HepG2 (cell line): ENCODE results near the gene ZNF540. TPM values are rescaled to one million over a fixed set of nuclear protein-coding genes. Genes with fewer than 3 reads are reported as not detected.
A peak's percentile ranks its signal among the peaks of the same experiment; 100 is the strongest.

ENCODE experiments used
- ARNTL ChIP-seq: sonication (generic); formaldehyde crosslinking; IDR thresholded peaks from 2 replicates; pipeline ENCODE4 v1.4.0; 2020; ENCODE audit warnings: mild to moderate bottlenecking, missing genetic modification reagents
- DNMT1 ChIP-seq: sonication (generic); formaldehyde crosslinking; IDR thresholded peaks from 2 replicates; pipeline ENCODE4 v1.5.1; 2020; ENCODE audit warnings: mild to moderate bottlenecking, missing genetic modification reagents
- EHMT2 ChIP-seq: fragments of 200-600 bp; sonication (generic); IDR thresholded peaks from 2 replicates; pipeline ENCODE4 v1.7.0; 2017; ENCODE audit warnings: antibody characterized with exemption, low read depth, low read length, borderline replicate concordance
- ETV6 ChIP-seq: sonication (generic); formaldehyde crosslinking; conservative IDR thresholded peaks from 2 replicates; pipeline ENCODE4 v1.4.0; 2020; ENCODE audit warnings: missing genetic modification reagents
- FOXA1 ChIP-seq, 2 experiments: fragments of 450-650 bp in 1 of 2; sonication (generic) in 1 of 2; formaldehyde crosslinking in 1 of 2; IDR thresholded peaks; 2 replicates each; pipeline versions ENCODE4 v1.4.0 to v1.6.1; 2016 to 2020; ENCODE audit warnings: missing genetic modification reagents in 1 of 2
- FUBP1 ChIP-seq: sonication (generic); formaldehyde crosslinking; IDR thresholded peaks from 2 replicates; pipeline ENCODE4 v1.5.1; 2020; ENCODE audit warnings: missing genetic modification reagents, mild to moderate bottlenecking, borderline replicate concordance
- GMEB1 ChIP-seq: sonication (generic); formaldehyde crosslinking; IDR thresholded peaks from 2 replicates; pipeline ENCODE4 v1.5.1; 2020; ENCODE audit warnings: missing genetic modification reagents, mild to moderate bottlenecking, borderline replicate concordance
- HCFC1 ChIP-seq: fragments of 150-350 bp; IDR thresholded peaks from 2 replicates; pipeline ENCODE4 v1.6.1; 2014; ENCODE audit warnings: low read depth, low read length
- HDAC1 ChIP-seq: sonication (generic); formaldehyde crosslinking; IDR thresholded peaks from 2 replicates; pipeline ENCODE4 v1.5.1; 2020; ENCODE audit warnings: mild to moderate bottlenecking, missing genetic modification reagents
- HOXD1 ChIP-seq: sonication (generic); formaldehyde crosslinking; IDR thresholded peaks from 2 replicates; pipeline ENCODE4 v1.5.0; 2020; ENCODE audit warnings: missing genetic modification reagents
- IRX3 ChIP-seq: sonication (generic); formaldehyde crosslinking; IDR thresholded peaks from 2 replicates; pipeline ENCODE4 v1.8.1; 2023; ENCODE audit warnings: mild to moderate bottlenecking, low read depth, missing genetic modification reagents, borderline replicate concordance
- NONO ChIP-seq, 2 experiments: fragments of 450-650 bp in 1 of 2; sonication (generic) in 1 of 2; formaldehyde crosslinking in 1 of 2; IDR thresholded peaks in 1 of 2; conservative IDR thresholded peaks in 1 of 2; 2 replicates each; pipeline versions ENCODE4 v1.6.1 to v1.8.0; 2017 to 2022; ENCODE audit warnings: mild to moderate bottlenecking in 1 of 2, missing genetic modification reagents in 1 of 2, moderate library complexity in 1 of 2
- PHF21A ChIP-seq: sonication (generic); formaldehyde crosslinking; IDR thresholded peaks from 2 replicates; pipeline ENCODE4 v1.5.0; 2020; ENCODE audit warnings: mild to moderate bottlenecking, missing genetic modification reagents
- POLR2G ChIP-seq: fragments of 200-400 bp; formaldehyde crosslinking; IDR thresholded peaks from 2 replicates; pipeline ENCODE4 v1.6.1; 2018; ENCODE audit warnings: mild to moderate bottlenecking, low read depth, low read length, moderate library complexity
- RNF2 ChIP-seq: fragments of 450-650 bp; conservative IDR thresholded peaks from 2 replicates; pipeline ENCODE4 v1.6.1; 2016; ENCODE audit warnings: low read depth
- ZBTB46 ChIP-seq: sonication (generic); formaldehyde crosslinking; IDR thresholded peaks from 2 replicates; pipeline ENCODE4 v1.4.0; 2020; ENCODE audit warnings: mild to moderate bottlenecking, missing genetic modification reagents, borderline replicate concordance
- ZFAT ChIP-seq: sonication (generic); formaldehyde crosslinking; conservative IDR thresholded peaks from 2 replicates; pipeline ENCODE4 v1.8.1; 2023; ENCODE audit warnings: missing genetic modification reagents, inconsistent platforms
- ZFX ChIP-seq: sonication (generic); formaldehyde crosslinking; IDR thresholded peaks from 2 replicates; pipeline ENCODE4 v1.4.0; 2020; ENCODE audit warnings: mild to moderate bottlenecking, low read depth, missing genetic modification reagents, moderate library complexity
- ZMYM3 ChIP-seq: sonication (generic); formaldehyde crosslinking; IDR thresholded peaks from 2 replicates; pipeline ENCODE4 v1.5.1; 2020; ENCODE audit warnings: mild to moderate bottlenecking, missing genetic modification reagents
- ZNF101 ChIP-seq: sonication (generic); formaldehyde crosslinking; IDR thresholded peaks from 2 replicates; pipeline ENCODE4 v1.4.0; 2020; ENCODE audit warnings: mild to moderate bottlenecking, low read depth, missing genetic modification reagents, borderline replicate concordance
- ZNF121 ChIP-seq: sonication (generic); formaldehyde crosslinking; IDR thresholded peaks from 2 replicates; pipeline ENCODE4 v1.5.0; 2020; ENCODE audit warnings: mild to moderate bottlenecking, missing genetic modification reagents
- ZNF354B ChIP-seq: sonication (generic); formaldehyde crosslinking; IDR thresholded peaks from 2 replicates; pipeline ENCODE4 v1.8.0; 2022; ENCODE audit warnings: mild to moderate bottlenecking, missing genetic modification reagents
- ZNF780A ChIP-seq: sonication (generic); formaldehyde crosslinking; IDR thresholded peaks from 2 replicates; pipeline ENCODE4 v1.8.0; 2022; ENCODE audit warnings: mild to moderate bottlenecking, missing genetic modification reagents, moderate library complexity
- ZSCAN21 ChIP-seq: sonication (generic); formaldehyde crosslinking; IDR thresholded peaks from 2 replicates; pipeline ENCODE4 v1.8.0; 2022; ENCODE audit warnings: mild to moderate bottlenecking, missing genetic modification reagents, moderate library complexity, borderline replicate concordance
- ZSCAN29 ChIP-seq: sonication (generic); formaldehyde crosslinking; conservative IDR thresholded peaks from 2 replicates; pipeline ENCODE4 v1.4.0; 2020; ENCODE audit warnings: mild to moderate bottlenecking, missing genetic modification reagents
- polyA plus RNA-seq, 8 experiments: library from polyadenylated mRNA; depleted of rRNA in 3 of 8; stranded (reverse) in 7 of 8; unstranded in 1 of 8; fragments of >200 nt; fragmentation: Illumina TruSeq in 4 of 8; extraction: Trizol in 4 of 8; gene quantifications; 2 replicates each; pipeline versions ENCODE4 v1.2.1 to v1.2.3, GENCODE V29; 2011 to 2016; ENCODE audit warnings: low read depth in 4 of 8, missing spikeins in 1 of 8, mixed read lengths in 1 of 8; ENCODE audit not compliant: insufficient read depth in 1 of 8
- total RNA-seq, 5 experiments: library from RNA; depleted of rRNA; stranded (reverse); fragments of >200 nt; fragmentation: Illumina TruSeq; extraction: Trizol; gene quantifications; 2 replicates each; pipeline ENCODE4 v1.2.3, GENCODE V29; 2016; ENCODE audit warnings: low read depth in 1 of 5

Gene ZNF540
- total and polyA plus RNA-seq, 2 of the 13 experiments (the other 11 are each of a cell fraction or from before 2014, with no cell fraction given), result 0.21 to 0.40 TPM

- TF ChIP-seq ZNF354B (CRISPR knock-in tag), result no peak
- TF ChIP-seq POLR2G, result peak; percentile 88
- no peak for TF ChIP-seq ZBTB46 (CRISPR knock-in tag)
- TF ChIP-seq ZFAT, result no peak; the same call in 1 of the 2 replicates
- TF ChIP-seq ZNF121 (CRISPR knock-in tag), result no peak
- no peak for TF ChIP-seq ZNF101
- no peak for TF ChIP-seq ZNF780A (CRISPR knock-in tag)
- no peak for TF ChIP-seq EHMT2
- peak; percentile 60 for TF ChIP-seq GMEB1 (CRISPR knock-in tag)
- peak; percentile 43; the same call in 1 of the 2 replicates for TF ChIP-seq ZFX (CRISPR knock-in tag)
- peak; percentile 59; the same call in 1 of the 2 replicates for TF ChIP-seq ZMYM3 (CRISPR knock-in tag)
- no peak for TF ChIP-seq RNF2
- no peak for TF ChIP-seq HCFC1
- no peak for TF ChIP-seq NONO (IDR thresholded peaks at IDR 0.05)
- peak; percentile 90 for TF ChIP-seq NONO (CRISPR knock-in tag; conservative IDR thresholded peaks at IDR 0.05)
- no peak for TF ChIP-seq IRX3 (CRISPR knock-in tag)
- peak; percentile 79 for TF ChIP-seq ARNTL (CRISPR knock-in tag)
- TF ChIP-seq PHF21A (CRISPR knock-in tag), result peak; percentile 2; the same call in 1 of the 2 replicates
- TF ChIP-seq ETV6 (CRISPR knock-in tag), result no peak
- peak; percentile 74 for TF ChIP-seq HDAC1
- TF ChIP-seq HOXD1 (CRISPR knock-in tag), result peak; percentile 15
- TF ChIP-seq DNMT1 (CRISPR knock-in tag), result no peak
- no peak for TF ChIP-seq FOXA1 (IDR thresholded peaks at IDR 0.05)
- peak; percentile 94 for TF ChIP-seq FOXA1 (CRISPR knock-in tag; IDR thresholded peaks at IDR 0.05)
- 0 out of 2 replicates have a peak, but pooled peaks have one; percentile 40 for TF ChIP-seq ZSCAN29 (CRISPR knock-in tag)
- no peak for TF ChIP-seq FUBP1 (CRISPR knock-in tag)
- peak; percentile 84 for TF ChIP-seq ZSCAN21
These were observed 61.2 kb downstream of the ZNF540 start (continued) for GRCh38 chr19:37655689-37656371.
